ENCODE data around the gene OTUD4.
"Not testable (repeated sequence)": the region's sequence is repeated elsewhere in the genome, so short reads cannot be mapped to it uniquely, and the experiment has no call there.

Gene OTUD4

GRCh38 chr4:145156986-145157385 lies 23.4 kb downstream of the OTUD4 start:
- DNase-seq (ENCODE audit: low read depth, low spot score) = no peak
- no peaks in the 10 kb centered on the region for H3K27me3 ChIP-seq (ENCODE audit: control insufficient read depth, insufficient read depth, low read length)
- no CpG with 5 or more reads among the region's 2 CpGs for WGBS (ENCODE audit: insufficient coverage, insufficient read length)
- no peaks in the 10 kb centered on the region for H3K4me1 ChIP-seq (ENCODE audit: control insufficient read depth, insufficient read depth, low read length)
- H3K4me3 ChIP-seq (ENCODE audit: low read length) = no peak overlapping the region
- peaks cover 7% of the 10 kb centered on the region; the same call in 1 of the 2 replicates for H3K36me3 ChIP-seq (ENCODE audit: control insufficient read depth, insufficient read depth, low read length)
- H3K9me3 ChIP-seq (ENCODE audit: control insufficient read depth, insufficient read depth, low read length) = no peaks in the 10 kb centered on the region
- H3K27ac ChIP-seq (ENCODE audit: low read length) = no peak overlapping the region

GRCh38 chr4:145155268-145155870 lies 25.0 kb downstream of the OTUD4 start:
- H3K36me3 ChIP-seq (ENCODE audit: control insufficient read depth, insufficient read depth, low read length) = no peaks in the 10 kb centered on the region; the same call in 1 of the 2 replicates

GRCh38 chr4:145154573-145154972 lies 25.8 kb downstream of the OTUD4 start:
- no peaks in the 10 kb centered on the region for H3K27me3 ChIP-seq (ENCODE audit: control insufficient read depth, insufficient read depth, low read length)
- no peak overlapping the region for H3K4me3 ChIP-seq (ENCODE audit: low read length)
- WGBS (ENCODE audit: insufficient coverage, insufficient read length) = no CpG with 5 or more reads among the region's 1 CpG
- no peaks in the 10 kb centered on the region for H3K4me1 ChIP-seq (ENCODE audit: control insufficient read depth, insufficient read depth, low read length)
- peaks cover 1% of the 10 kb centered on the region; the same call in 1 of the 2 replicates for H3K36me3 ChIP-seq (ENCODE audit: control insufficient read depth, insufficient read depth, low read length)
- no peaks in the 10 kb centered on the region for H3K9me3 ChIP-seq (ENCODE audit: control insufficient read depth, insufficient read depth, low read length)
- no peak for DNase-seq (ENCODE audit: low read depth, low spot score)
- no peak overlapping the region for H3K27ac ChIP-seq (ENCODE audit: low read length)

More at GRCh38 chr4:145155268-145155870, 25.0 kb downstream of the OTUD4 start:
- Histone ChIP-seq H3K4me1 (ENCODE audit: control insufficient read depth, insufficient read depth, low read length) (no peaks in the 10 kb centered on the region), H3K9me3 (ENCODE audit: control insufficient read depth, insufficient read depth, low read length) (no peaks in the 10 kb centered on the region), H3K4me3 (ENCODE audit: low read length) (no peak overlapping the region), H3K27ac (ENCODE audit: low read length) (no peak overlapping the region), H3K27me3 (ENCODE audit: control insufficient read depth, insufficient read depth, low read length) (no peaks in the 10 kb centered on the region)
- no CpG with 5 or more reads among the region's 2 CpGs for WGBS (ENCODE audit: insufficient coverage, insufficient read length)
- DNase-seq (ENCODE audit: low read depth, low spot score) = no peak

GRCh38 chr4:145153904-145154298 lies 26.5 kb downstream of the OTUD4 start:
- Histone ChIP-seq H3K9me3 (ENCODE audit: control insufficient read depth, insufficient read depth, low read length) (no peaks in the 10 kb centered on the region), H3K27ac (ENCODE audit: low read length) (no peak overlapping the region), H3K36me3 (ENCODE audit: control insufficient read depth, insufficient read depth, low read length) (peaks cover 7% of the 10 kb centered on the region; the same call in 1 of the 2 replicates), H3K27me3 (ENCODE audit: control insufficient read depth, insufficient read depth, low read length) (no peaks in the 10 kb centered on the region), H3K4me3 (ENCODE audit: low read length) (no peak overlapping the region), H3K4me1 (ENCODE audit: control insufficient read depth, insufficient read depth, low read length) (no peaks in the 10 kb centered on the region)
- no peak for DNase-seq (ENCODE audit: low read depth, low spot score)
- WGBS (ENCODE audit: insufficient coverage, insufficient read length) = no CpG with 5 or more reads among the region's 1 CpG

- Histone ChIP-seq H3K36me3 (ENCODE audit: control insufficient read depth, insufficient read depth, low read length) (peaks cover 7% of the 10 kb centered on the region; the same call in 1 of the 2 replicates), H3K9me3 (ENCODE audit: control insufficient read depth, insufficient read depth, low read length) (no peaks in the 10 kb centered on the region), H3K4me1 (ENCODE audit: control insufficient read depth, insufficient read depth, low read length) (no peaks in the 10 kb centered on the region), H3K4me3 (ENCODE audit: low read length) (no peak overlapping the region), H3K27me3 (ENCODE audit: control insufficient read depth, insufficient read depth, low read length) (no peaks in the 10 kb centered on the region), H3K27ac (ENCODE audit: low read length) (no peak overlapping the region)
- no CpG with 5 or more reads among the region's 2 CpGs for WGBS (ENCODE audit: insufficient coverage, insufficient read length)
- DNase-seq (ENCODE audit: low read depth, low spot score) = no peak
These were observed 27.0 kb downstream of the OTUD4 start for GRCh38 chr4:145153181-145153903.

GRCh38 chr4:145148980-145149379 lies 31.4 kb downstream of the OTUD4 start:
- H3K9me3 ChIP-seq (ENCODE audit: control insufficient read depth, insufficient read depth, low read length) = no peaks in the 10 kb centered on the region
- peaks cover 14% of the 10 kb centered on the region; the same call in 1 of the 2 replicates for H3K36me3 ChIP-seq (ENCODE audit: control insufficient read depth, insufficient read depth, low read length)
- no peak overlapping the region for H3K27ac ChIP-seq (ENCODE audit: low read length)
- WGBS (ENCODE audit: insufficient coverage, insufficient read length) = no CpG with 5 or more reads among the region's 3 CpGs
- no peaks in the 10 kb centered on the region for H3K27me3 ChIP-seq (ENCODE audit: control insufficient read depth, insufficient read depth, low read length)
- no peaks in the 10 kb centered on the region for H3K4me1 ChIP-seq (ENCODE audit: control insufficient read depth, insufficient read depth, low read length)
- no peak for DNase-seq (ENCODE audit: low read depth, low spot score)
- no peak overlapping the region for H3K4me3 ChIP-seq (ENCODE audit: low read length)

- H3K4me1 ChIP-seq (ENCODE audit: control insufficient read depth, insufficient read depth, low read length); H3K27me3 ChIP-seq (ENCODE audit: control insufficient read depth, insufficient read depth, low read length); DNase-seq (ENCODE audit: low read depth, low spot score); H3K4me3 ChIP-seq (ENCODE audit: low read length); H3K27ac ChIP-seq (ENCODE audit: low read length); H3K9me3 ChIP-seq (ENCODE audit: control insufficient read depth, insufficient read depth, low read length): not testable (repeated sequence)
- peaks cover 13% of the 10 kb centered on the region; the same call in 1 of the 2 replicates for H3K36me3 ChIP-seq (ENCODE audit: control insufficient read depth, insufficient read depth, low read length)
- no CpG with 5 or more reads among the region's 1 CpG for WGBS (ENCODE audit: insufficient coverage, insufficient read length)
These were observed 44.2 kb downstream of the OTUD4 start for GRCh38 chr4:145136219-145136618.

- no peak for DNase-seq (ENCODE audit: low read depth, low spot score)
- no peaks in the 10 kb centered on the region for H3K27me3 ChIP-seq (ENCODE audit: control insufficient read depth, insufficient read depth, low read length)
- no peaks in the 10 kb centered on the region for H3K9me3 ChIP-seq (ENCODE audit: control insufficient read depth, insufficient read depth, low read length)
- H3K27ac ChIP-seq (ENCODE audit: low read length) = no peak overlapping the region
- no peaks in the 10 kb centered on the region for H3K36me3 ChIP-seq (ENCODE audit: control insufficient read depth, insufficient read depth, low read length)
- no peak overlapping the region for H3K4me3 ChIP-seq (ENCODE audit: low read length)
- no CpG with 5 or more reads among the region's 5 CpGs for WGBS (ENCODE audit: insufficient coverage, insufficient read length)
- H3K4me1 ChIP-seq (ENCODE audit: control insufficient read depth, insufficient read depth, low read length) = no peaks in the 10 kb centered on the region
These were observed 47.8 kb downstream of the OTUD4 start for GRCh38 chr4:145132511-145133098.

- no peaks in the 10 kb centered on the region for H3K27me3 ChIP-seq (ENCODE audit: control insufficient read depth, insufficient read depth, low read length)
- no peaks in the 10 kb centered on the region for H3K36me3 ChIP-seq (ENCODE audit: control insufficient read depth, insufficient read depth, low read length)
- no peak for DNase-seq (ENCODE audit: low read depth, low spot score)
- H3K4me1 ChIP-seq (ENCODE audit: control insufficient read depth, insufficient read depth, low read length) = no peaks in the 10 kb centered on the region
- H3K27ac ChIP-seq (ENCODE audit: low read length) = no peak overlapping the region
- H3K4me3 ChIP-seq (ENCODE audit: low read length) = no peak overlapping the region
- whole genome bisulfite sequencing (ENCODE audit: insufficient coverage, insufficient read length) = no CpG with 5 or more reads among the region's 12 CpGs
- H3K9me3 ChIP-seq (ENCODE audit: control insufficient read depth, insufficient read depth, low read length) = no peaks in the 10 kb centered on the region
These were observed 48.5 kb downstream of the OTUD4 start for GRCh38 chr4:145131848-145132247.

- WGBS (ENCODE audit: insufficient coverage, insufficient read length) = no CpG with 5 or more reads among the region's 2 CpGs
- Histone ChIP-seq H3K4me1 (ENCODE audit: control insufficient read depth, insufficient read depth, low read length) (no peaks in the 10 kb centered on the region), H3K27me3 (ENCODE audit: control insufficient read depth, insufficient read depth, low read length) (no peaks in the 10 kb centered on the region), H3K36me3 (ENCODE audit: control insufficient read depth, insufficient read depth, low read length) (peaks cover 4% of the 10 kb centered on the region; the same call in 1 of the 2 replicates), H3K9me3 (ENCODE audit: control insufficient read depth, insufficient read depth, low read length) (no peaks in the 10 kb centered on the region), H3K4me3 (ENCODE audit: low read length) (no peak overlapping the region), H3K27ac (ENCODE audit: low read length) (no peak overlapping the region)
- no peak for DNase-seq (ENCODE audit: low read depth, low spot score)
These were observed 49.5 kb downstream of the OTUD4 start for GRCh38 chr4:145130788-145131399.

Data from iPS DF 6.9 (cell line).